Adrenal gland (tissue), 12 donors: ENCODE data around the gene TPK1. TPM values are rescaled to one million over a fixed set of nuclear protein-coding genes. Genes with fewer than 3 reads are reported as not detected.

Experiments used
- DNase-seq, 7 donors: peaks; one replicate each; pipeline ENCODE4 v3.0.0-alpha.2; 2019 to 2020
- H3K27ac ChIP-seq, 5 donors: fragments of 200-600 bp; sonication (generic) in 4 of 5; 1 replicate in 3 of 5; 2 replicates in 2 of 5; pipeline versions ENCODE4 v1.5.1 to v1.8.0; 2016 to 2020; ENCODE audit warnings: mild to moderate bottlenecking in 1 of 5
- H3K27me3 ChIP-seq: fragments of 200-600 bp; 2 replicates; pipeline ENCODE4 v1.8.0; 2021
- H3K36me3 ChIP-seq, 2 donors: fragments of 200-600 bp; replicated peaks in 1 of 2; 1 replicate in 1 of 2; 2 replicates in 1 of 2; pipeline versions ENCODE4 v1.5.1 to v1.8.0; 2018 to 2022
- H3K4me1 ChIP-seq, 2 donors: fragments of 200-600 bp; replicated peaks in 1 of 2; 1 replicate in 1 of 2; 2 replicates in 1 of 2; pipeline versions ENCODE4 v1.5.1 to v1.8.0; 2018 to 2021
- H3K4me3 ChIP-seq, 4 donors: fragments of 200-600 bp; sonication (generic) in 3 of 4; one replicate each; pipeline ENCODE4 v1.5.1; 2016 to 2018
- H3K9me3 ChIP-seq, 3 donors: fragments of 200-600 bp; sonication (generic) in 1 of 3; replicated peaks in 1 of 3; 1 replicate in 2 of 3; 2 replicates in 1 of 3; pipeline versions ENCODE4 v1.5.1 to v1.8.0; 2016 to 2021
- CTCF ChIP-seq, 6 experiments: fragments of 450-650 bp in 4 of 6; fragments of 200-600 bp in 2 of 6; sonication (generic) in 1 of 6; IDR thresholded peaks; 1 replicate in 5 of 6; 2 replicates in 1 of 6; pipeline versions ENCODE4 v1.5.1 to v1.8.0; 2016 to 2021; ENCODE audit warnings: antibody characterized with exemption in 6 of 6, mild to moderate bottlenecking in 2 of 6, moderate library complexity in 1 of 6
- POLR2A ChIP-seq, 2 donors: fragments of 450-650 bp; IDR thresholded peaks; one replicate each; pipeline ENCODE4 v1.6.1; 2017; ENCODE audit warnings: antibody characterized with exemption in 2 of 2, mild to moderate bottlenecking in 2 of 2, moderate library complexity in 1 of 2
- WGBS, 4 donors: extraction: QIAGEN DNeasy Blood & Tissue Kit in 2 of 4; methylation state at CpG; one replicate each; pipeline versions ENCODE4 v1.1.5 to v1.1.7; 2013 to 2017; 5-methylcytosine and 5-hydroxymethylcytosine counted together
- intact Hi-C, 2 donors: fragments of 100-400 bp; cut with DNase I; formaldehyde crosslinking; loops; one replicate each; pipeline versions ENCODE4 v1.14.1 to v1.15.0; 2022 to 2023
- polyA plus RNA-seq, 3 donors: library from polyadenylated mRNA; stranded (reverse); fragments of 200-250 nt in 2 of 3; fragments of 350-450 nt in 1 of 3; fragmentation: Illumina TruSeq in 1 of 3; extraction: RNeasy Lipid Tissue Mini Kit (QIAGEN cat#74804) in 1 of 3; gene quantifications; one replicate each; pipeline ENCODE4 v1.2.3, GENCODE V29; 2013 to 2014
- total RNA-seq, 9 donors: library from RNA; depleted of rRNA in 4 of 9; stranded (reverse); fragments of >200 nt in 4 of 9; fragments of 120-200 nt in 1 of 9; fragmentation: NEBNext Ultra II Directional in 1 of 9; extraction: Animal tissue kit (Norgen Biotek cat#: 25700) in 1 of 9; gene quantifications; one replicate each; pipeline versions ENCODE4 v1.1.0 to v1.2.4, GENCODE V29; 2013 to 2023
- donor health status: healthy with polysubstance abuse.
- donor health status: Bipolar disorder and iron deficiency.
- donor health status: DM: yes; HTN: yes; CAD: no.
- donor health status: DM: no; HTN: no; CAD: no.
- donor health status: DM: no; HTN: no; CAD: no.
- donor health status: DM: yes; HTN: yes; CAD: no.

Gene TPK1
- total and polyA plus RNA-seq, 12 donors = 3.7 to 10.6 (median 9.6) TPM

- no peak overlapping the region for H3K27ac ChIP-seq
- H3K36me3 ChIP-seq = no peaks in the 10 kb centered on the region
- H3K4me1 ChIP-seq = no peaks in the 10 kb centered on the region
- no peak for DNase-seq
- H3K27me3 ChIP-seq = no peaks in the 10 kb centered on the region
- no peak overlapping the region for H3K4me3 ChIP-seq
- H3K9me3 ChIP-seq = no peaks in the 10 kb centered on the region
- intact Hi-C loops = no loop called here
- TF ChIP-seq POLR2A (IDR thresholded peaks at IDR 0.05) (no peak), CTCF (IDR thresholded peaks at IDR 0.05) (no peak)
These were observed 15.3 kb downstream of the TPK1 start for GRCh38 chr7:144820552-144820951.

- 90 to 96% (median 92%) methylated on average over 1 of the region's 1 CpG for WGBS, 4 donors
- Histone ChIP-seq H3K27ac (no peak overlapping the region), H3K36me3 (no peaks in the 10 kb centered on the region), H3K9me3 (no peaks in the 10 kb centered on the region), H3K4me3 (no peak overlapping the region), H3K4me1 (no peaks in the 10 kb centered on the region), H3K27me3 (no peaks in the 10 kb centered on the region)
- DNase-seq = no peak
- no peak for TF ChIP-seq POLR2A (IDR thresholded peaks at IDR 0.05)
- no peak for TF ChIP-seq CTCF (IDR thresholded peaks at IDR 0.05)
- intact Hi-C loops = no loop called here
These were observed 16.3 kb downstream of the TPK1 start for GRCh38 chr7:144819566-144819965.

GRCh38 chr7:144818511-144818910, 17.3 kb downstream of the TPK1 start:
- Histone ChIP-seq H3K9me3 (no peaks in the 10 kb centered on the region), H3K4me3 (no peak overlapping the region), H3K36me3 (no peaks in the 10 kb centered on the region), H3K27me3 (no peaks in the 10 kb centered on the region), H3K4me1 (no peaks in the 10 kb centered on the region), H3K27ac (no peak overlapping the region)
- TF ChIP-seq POLR2A (IDR thresholded peaks at IDR 0.05) = no peak
- TF ChIP-seq CTCF (IDR thresholded peaks at IDR 0.05) = no peak
- no peak for DNase-seq
- intact Hi-C loops = no loop called here
- 71 to 90% (median 76%) methylated on average over 3 to 4 of the region's 4 CpGs for WGBS, 4 donors

- Histone ChIP-seq H3K9me3 (no peaks in the 10 kb centered on the region), H3K36me3 (no peaks in the 10 kb centered on the region), H3K27me3 (no peaks in the 10 kb centered on the region), H3K27ac (no peak overlapping the region), H3K4me3 (no peak overlapping the region), H3K4me1 (no peaks in the 10 kb centered on the region)
- TF ChIP-seq POLR2A (IDR thresholded peaks at IDR 0.05) = no peak
- TF ChIP-seq CTCF (IDR thresholded peaks at IDR 0.05) = no peak
- DNase-seq = no peak
- 72 to 80% (median 76%) methylated on average over 3 of the region's 3 CpGs for WGBS, 4 donors
- intact Hi-C loops = no loop called here
These were observed 18.9 kb downstream of the TPK1 start for GRCh38 chr7:144817001-144817400.
